OCI-LY3 (cell line): Measurements from ENCODE around the gene PDE4D.

Experiments used
- H2AFZ ChIP-seq: fragments of 200-600, 300-600 bp; shearing (Covaris generic); 2 replicates; pipeline ENCODE4 v1.6.0; 2014; ENCODE audit warnings: antibody characterized with exemption, low read depth, low read length
- H3K27ac ChIP-seq: fragments of 200-600, 300-600 bp; sonication (generic); 2 replicates; pipeline ENCODE4 v1.5.1; 2014; ENCODE audit warnings: mild to moderate bottlenecking, low read length, moderate library complexity, mixed read lengths
- H3K27me3 ChIP-seq: fragments of 200-600, 300-600 bp; sonication (generic); 2 replicates; pipeline ENCODE4 v1.6.1; 2014; ENCODE audit warnings: low read depth, low read length, mixed read lengths
- H3K36me3 ChIP-seq: fragments of 200-600, 300-600 bp; sonication (generic); replicated peaks from 2 replicates; pipeline ENCODE3; 2014; ENCODE audit warnings: low read depth, low read length, mixed read lengths
- H3K4me1 ChIP-seq: fragments of 300-600, 200-600 bp; sonication (generic); 2 replicates; pipeline ENCODE4 v1.6.1; 2014; ENCODE audit warnings: low read length, mixed read lengths
- H3K4me2 ChIP-seq: fragments of 200-600, 300-600 bp; sonication (generic); 2 replicates; pipeline ENCODE4 v1.6.1; 2014; ENCODE audit warnings: low read length, mixed read lengths
- H3K4me3 ChIP-seq: fragments of 300-600, 200-600 bp; sonication (generic); 2 replicates; pipeline ENCODE4 v1.5.1; 2014; ENCODE audit warnings: antibody characterized with exemption, mild to moderate bottlenecking, low read length, moderate library complexity
- H3K79me2 ChIP-seq: fragments of 300-600, 200-600 bp; shearing (Covaris generic); 2 replicates; pipeline ENCODE4 v1.6.1; 2014; ENCODE audit warnings: mild to moderate bottlenecking, low read length, mixed read lengths
- H3K9ac ChIP-seq: fragments of 300-600, 200-600 bp; shearing (Covaris generic); 2 replicates; pipeline ENCODE4 v1.6.0; 2014; ENCODE audit warnings: mild to moderate bottlenecking, low read length, moderate library complexity
- H3K9me3 ChIP-seq: fragments of 200-600, 300-600 bp; shearing (Covaris generic); 2 replicates; pipeline ENCODE4 v1.6.1; 2014; ENCODE audit warnings: low read length, mixed read lengths; ENCODE audit not compliant: insufficient read depth
- H4K20me1 ChIP-seq: fragments of 200-600, 300-600 bp; sonication (generic); 2 replicates; pipeline ENCODE4 v1.6.1; 2016; ENCODE audit warnings: low read length, mixed read lengths; ENCODE audit not compliant: insufficient read depth
- EZH2phosphoT487 ChIP-seq: fragments of 200-600 bp; shearing (Covaris generic); IDR thresholded peaks from 2 replicates; pipeline ENCODE4 v1.6.1; 2018; ENCODE audit warnings: antibody characterized with exemption, mixed run types, low read depth
- TF ChIP-seq, protein P1 (sequence below): fragments of 200-600, 300-600 bp; sonication (generic); IDR thresholded peaks from 2 replicates; pipeline ENCODE4 v1.5.1; 2014; ENCODE audit warnings: antibody characterized with exemption, low read length, low read depth

Gene PDE4D

DNA sequence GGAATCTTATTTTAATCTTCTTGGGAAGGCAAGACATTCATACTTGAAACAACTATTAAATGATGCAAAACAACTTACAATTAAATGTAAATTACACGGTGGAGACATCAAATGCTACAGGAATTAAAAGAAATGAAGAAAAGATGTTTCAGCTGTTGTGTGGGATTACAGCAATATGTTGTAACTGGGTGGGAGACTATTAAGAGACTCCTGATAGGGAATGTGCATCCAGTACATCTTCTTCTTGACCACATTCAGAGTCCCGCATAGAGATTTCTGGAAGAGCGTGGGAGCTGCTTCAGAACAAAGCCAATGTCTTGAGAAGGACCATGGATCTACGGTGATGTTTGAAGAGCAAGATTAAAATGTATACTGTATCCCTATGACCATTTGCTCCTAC is 199.1 kb downstream of the PDE4D start:
- Histone ChIP-seq H2AFZ (no peak overlapping the region), H3K9me3 (no peaks in the 10 kb centered on the region), H3K9ac (no peak overlapping the region), H3K4me1 (no peaks in the 10 kb centered on the region), H3K79me2 (no peaks in the 10 kb centered on the region), H3K36me3 (no peaks in the 10 kb centered on the region), H3K4me3 (no peak overlapping the region), H3K27me3 (no peaks in the 10 kb centered on the region), H3K27ac (no peak overlapping the region), H4K20me1 (no peaks in the 10 kb centered on the region), H3K4me2 (no peak overlapping the region)
- TF ChIP-seq EZH2phosphoT487, result no peak
- TF ChIP-seq, protein P1, sequence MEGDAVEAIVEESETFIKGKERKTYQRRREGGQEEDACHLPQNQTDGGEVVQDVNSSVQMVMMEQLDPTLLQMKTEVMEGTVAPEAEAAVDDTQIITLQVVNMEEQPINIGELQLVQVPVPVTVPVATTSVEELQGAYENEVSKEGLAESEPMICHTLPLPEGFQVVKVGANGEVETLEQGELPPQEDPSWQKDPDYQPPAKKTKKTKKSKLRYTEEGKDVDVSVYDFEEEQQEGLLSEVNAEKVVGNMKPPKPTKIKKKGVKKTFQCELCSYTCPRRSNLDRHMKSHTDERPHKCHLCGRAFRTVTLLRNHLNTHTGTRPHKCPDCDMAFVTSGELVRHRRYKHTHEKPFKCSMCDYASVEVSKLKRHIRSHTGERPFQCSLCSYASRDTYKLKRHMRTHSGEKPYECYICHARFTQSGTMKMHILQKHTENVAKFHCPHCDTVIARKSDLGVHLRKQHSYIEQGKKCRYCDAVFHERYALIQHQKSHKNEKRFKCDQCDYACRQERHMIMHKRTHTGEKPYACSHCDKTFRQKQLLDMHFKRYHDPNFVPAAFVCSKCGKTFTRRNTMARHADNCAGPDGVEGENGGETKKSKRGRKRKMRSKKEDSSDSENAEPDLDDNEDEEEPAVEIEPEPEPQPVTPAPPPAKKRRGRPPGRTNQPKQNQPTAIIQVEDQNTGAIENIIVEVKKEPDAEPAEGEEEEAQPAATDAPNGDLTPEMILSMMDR, result no peak

- Histone ChIP-seq H3K79me2 (no peaks in the 10 kb centered on the region), H4K20me1 (no peaks in the 10 kb centered on the region), H3K4me1 (no peaks in the 10 kb centered on the region), H3K36me3 (no peaks in the 10 kb centered on the region), H3K4me3 (no peak overlapping the region), H3K4me2 (no peak overlapping the region), H3K27me3 (no peaks in the 10 kb centered on the region), H3K9ac (no peak overlapping the region), H3K27ac (no peak overlapping the region), H2AFZ (no peak overlapping the region), H3K9me3 (no peaks in the 10 kb centered on the region)
- no peak for TF ChIP-seq EZH2phosphoT487
- TF ChIP-seq, protein P1, result no peak
Observed at GRCh38 chr5:59693492-59694309, 199.8 kb downstream of the PDE4D start.

GRCh38 chr5:59685793-59686192 is 207.7 kb downstream of the PDE4D start:
- no peaks in the 10 kb centered on the region for H3K79me2 ChIP-seq
- no peaks in the 10 kb centered on the region for H3K27me3 ChIP-seq
- no peak overlapping the region for H2AFZ ChIP-seq
- H3K9ac ChIP-seq, result no peak overlapping the region
- no peak for TF ChIP-seq EZH2phosphoT487
- TF ChIP-seq, protein P1, result no peak
- H3K4me1 ChIP-seq, result no peaks in the 10 kb centered on the region
- no peaks in the 10 kb centered on the region for H4K20me1 ChIP-seq
- H3K9me3 ChIP-seq, result no peaks in the 10 kb centered on the region
- H3K4me2 ChIP-seq, result no peak overlapping the region
- H3K4me3 ChIP-seq, result no peak overlapping the region
- no peaks in the 10 kb centered on the region for H3K36me3 ChIP-seq
- no peak overlapping the region for H3K27ac ChIP-seq

GRCh38 chr5:59685191-59685530 is 208.4 kb downstream of the PDE4D start:
- no peak overlapping the region for H3K4me2 ChIP-seq
- no peaks in the 10 kb centered on the region for H3K9me3 ChIP-seq
- TF ChIP-seq EZH2phosphoT487, result no peak
- TF ChIP-seq, protein P1, result no peak
- no peaks in the 10 kb centered on the region for H3K27me3 ChIP-seq
- no peak overlapping the region for H3K4me3 ChIP-seq
- no peaks in the 10 kb centered on the region for H3K4me1 ChIP-seq
- no peaks in the 10 kb centered on the region for H3K79me2 ChIP-seq
- no peaks in the 10 kb centered on the region for H4K20me1 ChIP-seq
- no peaks in the 10 kb centered on the region for H3K36me3 ChIP-seq
- no peak overlapping the region for H3K9ac ChIP-seq
- no peak overlapping the region for H2AFZ ChIP-seq
- no peak overlapping the region for H3K27ac ChIP-seq
